ENCODE data around the gene FOXP3. TPM values are rescaled to one million over a fixed set of nuclear protein-coding genes. Genes with fewer than 3 reads are reported as not detected.

The FOXP3 gene
- total and polyA plus RNA-seq, 2 donors from 2014 or later, result 0.45 to 2.0 TPM

- no peak overlapping the region for H3K4me3 ChIP-seq (ENCODE audit: low read length in 3 of 3)
- H3K27ac ChIP-seq (ENCODE audit: low read depth in 2 of 2, low read length in 2 of 2), result no peak overlapping the region
- H3K4me1 ChIP-seq (ENCODE audit: control insufficient read depth in 2 of 3, insufficient read depth in 2 of 3, low read depth in 1 of 3, low read length in 3 of 3), result no peaks in the 10 kb centered on the region
- H3K36me3 ChIP-seq (ENCODE audit: control insufficient read depth in 2 of 3, insufficient read depth in 3 of 3, low read length in 3 of 3), result peaks cover 0 to 4% (median 0%) of the 10 kb centered on the region in 3 donors
- intact Hi-C loops (cut with DNase I), result no loop called here
- H3K9me3 ChIP-seq (ENCODE audit: control insufficient read depth in 2 of 3, insufficient read depth in 1 of 3, low read length in 3 of 3), result no peaks in the 10 kb centered on the region
- FAIRE-seq (no peak), DNase-seq (peak in 1 of 5 donors; percentile 41)
- H3K9ac ChIP-seq (ENCODE audit: low read length in 3 of 3), result no peak overlapping the region
- TF ChIP-seq CTCF (IDR thresholded peaks at IDR 0.05; ENCODE audit: borderline replicate concordance, extremely low read depth, insufficient read depth), result no peak
- no peaks in the 10 kb centered on the region for H3K27me3 ChIP-seq (ENCODE audit: control insufficient read depth, insufficient read depth, low read length)
Measured at GRCh38 chrX:49249616-49250015, 14.9 kb downstream of the FOXP3 start.

GRCh38 chrX:49249071-49249470 is 15.4 kb downstream of the FOXP3 start:
- H3K9ac ChIP-seq (ENCODE audit: low read length in 3 of 3), result no peak overlapping the region
- no peaks in the 10 kb centered on the region for H3K9me3 ChIP-seq (ENCODE audit: control insufficient read depth in 2 of 3, insufficient read depth in 1 of 3, low read length in 3 of 3)
- FAIRE-seq (no peak), DNase-seq (peak in 1 of 5 donors; percentile 43)
- H3K27me3 ChIP-seq (ENCODE audit: control insufficient read depth, insufficient read depth, low read length), result no peaks in the 10 kb centered on the region
- no peak overlapping the region for H3K4me3 ChIP-seq (ENCODE audit: low read length in 3 of 3)
- intact Hi-C loops (cut with DNase I), result no loop called here
- no peaks in the 10 kb centered on the region for H3K4me1 ChIP-seq (ENCODE audit: control insufficient read depth in 2 of 3, insufficient read depth in 2 of 3, low read depth in 1 of 3, low read length in 3 of 3)
- peaks cover 0 to 4% (median 0%) of the 10 kb centered on the region in 3 donors for H3K36me3 ChIP-seq (ENCODE audit: control insufficient read depth in 2 of 3, insufficient read depth in 3 of 3, low read length in 3 of 3)
- no peak overlapping the region for H3K27ac ChIP-seq (ENCODE audit: low read depth in 2 of 2, low read length in 2 of 2)
- no peak for TF ChIP-seq CTCF (IDR thresholded peaks at IDR 0.05; ENCODE audit: borderline replicate concordance, extremely low read depth, insufficient read depth)

GRCh38 chrX:49247916-49248811 is 16.3 kb downstream of the FOXP3 start:
- intact Hi-C loops (cut with DNase I), result no loop called here
- FAIRE-seq, result no peak
- H3K36me3 ChIP-seq (ENCODE audit: control insufficient read depth in 2 of 3, insufficient read depth in 3 of 3, low read length in 3 of 3), result peaks cover 0 to 4% (median 0%) of the 10 kb centered on the region in 3 donors
- no peaks in the 10 kb centered on the region for H3K27me3 ChIP-seq (ENCODE audit: control insufficient read depth, insufficient read depth, low read length)
- no peaks in the 10 kb centered on the region for H3K9me3 ChIP-seq (ENCODE audit: control insufficient read depth in 2 of 3, insufficient read depth in 1 of 3, low read length in 3 of 3)
- H3K27ac ChIP-seq (ENCODE audit: low read depth in 2 of 2, low read length in 2 of 2), result no peak overlapping the region
- peak in 1 of 5 donors; percentile 58 for DNase-seq
- no peaks in the 10 kb centered on the region for H3K4me1 ChIP-seq (ENCODE audit: control insufficient read depth in 2 of 3, insufficient read depth in 2 of 3, low read depth in 1 of 3, low read length in 3 of 3)
- TF ChIP-seq CTCF (IDR thresholded peaks at IDR 0.05; ENCODE audit: borderline replicate concordance, extremely low read depth, insufficient read depth), result no peak
- no peak overlapping the region for H3K4me3 ChIP-seq (ENCODE audit: low read length in 3 of 3)
- no peak overlapping the region for H3K9ac ChIP-seq (ENCODE audit: low read length in 3 of 3)
